Neural cell (in vitro differentiated cells): ENCODE measurements around the gene SPTBN1. TPM values are rescaled to one million over a fixed set of nuclear protein-coding genes. Genes with fewer than 3 reads are reported as not detected.

Experiments
- H2AFZ ChIP-seq: fragments of 200-600, 300-800 bp; sonication (generic), shearing (Covaris generic); 2 replicates; pipeline ENCODE4 v1.6.0; 2014; ENCODE audit warnings: low read depth, mild to moderate bottlenecking, antibody characterized with exemption, low read length, moderate library complexity
- H3F3A ChIP-seq: fragments of 200-600 bp; shearing (Covaris generic); 2 replicates; pipeline ENCODE4 v1.6.1; 2016; ENCODE audit warnings: mild to moderate bottlenecking, moderate library complexity, mixed read lengths, antibody characterized with exemption, low read length; ENCODE audit not compliant: insufficient read depth, poor library complexity, severe bottlenecking
- H3K27ac ChIP-seq: fragments of 200-600, 300-800 bp; sonication (generic), shearing (Covaris generic); 2 replicates; pipeline ENCODE4 v1.5.1; 2014; ENCODE audit warnings: mild to moderate bottlenecking, low read length, moderate library complexity
- H3K27me3 ChIP-seq: fragments of 300-800, 200-600 bp; sonication (generic), shearing (Covaris generic); 2 replicates; pipeline ENCODE4 v1.6.0; 2014; ENCODE audit warnings: mild to moderate bottlenecking, low read depth, low read length, moderate library complexity; ENCODE audit not compliant: insufficient read depth
- H3K36me3 ChIP-seq: fragments of 300-800, 200-600 bp; sonication (generic), shearing (Covaris generic); 2 replicates; pipeline ENCODE4 v1.5.1; 2014; ENCODE audit warnings: mild to moderate bottlenecking, antibody characterized with exemption, low read length, moderate library complexity; ENCODE audit not compliant: insufficient read depth
- H3K4me2 ChIP-seq: fragments of 300-800, 200-600 bp; sonication (generic), shearing (Covaris generic); 2 replicates; pipeline ENCODE4 v1.6.0; 2014; ENCODE audit warnings: mild to moderate bottlenecking, low read length
- H3K4me3 ChIP-seq: fragments of 300-800, 200-600 bp; sonication (generic), shearing (Covaris generic); 2 replicates; pipeline ENCODE4 v1.5.1; 2014; ENCODE audit warnings: mild to moderate bottlenecking, low read length, moderate library complexity
- H3K79me2 ChIP-seq: fragments of 200-600 bp; shearing (Covaris generic); replicated peaks from 2 replicates; pipeline ENCODE4 v1.6.0; 2014; ENCODE audit warnings: mild to moderate bottlenecking, low read length, moderate library complexity; ENCODE audit not compliant: insufficient read depth
- H3K9ac ChIP-seq: fragments of 300-800, 200-600 bp; sonication (generic), shearing (Covaris generic); 2 replicates; pipeline ENCODE4 v1.6.1; 2016; ENCODE audit warnings: mild to moderate bottlenecking, low read length, mixed read lengths
- H3K9me2 ChIP-seq: fragments of 200-600 bp; shearing (Covaris generic); 2 replicates; pipeline ENCODE4 v1.6.1; 2016; ENCODE audit warnings: mild to moderate bottlenecking, low read length, mixed read lengths; ENCODE audit not compliant: insufficient read depth
- H3K9me3 ChIP-seq: fragments of 200-600, 300-800 bp; sonication (generic), shearing (Covaris generic); 2 replicates; pipeline ENCODE4 v1.6.1; 2016; ENCODE audit warnings: mild to moderate bottlenecking, mixed run types, low read length, moderate library complexity, mixed read lengths
- H4K20me1 ChIP-seq: fragments of 200-600 bp; shearing (Covaris generic); 2 replicates; pipeline ENCODE4 v1.6.1; 2016; ENCODE audit warnings: mild to moderate bottlenecking, mixed run types; ENCODE audit not compliant: insufficient read depth
- EP300 ChIP-seq: fragments of 450-650 bp; conservative IDR thresholded peaks from 2 replicates; pipeline ENCODE4 v1.6.1; 2014; ENCODE audit warnings: antibody characterized with exemption, mild to moderate bottlenecking, moderate library complexity; ENCODE audit not compliant: poor library complexity, severe bottlenecking
- EZH2 ChIP-seq: fragments of 200-600, 300-800 bp; shearing (Covaris generic), sonication (generic); IDR thresholded peaks from 2 replicates; pipeline ENCODE4 v1.6.1; 2014; ENCODE audit warnings: antibody characterized with exemption, low read length, borderline replicate concordance, mild to moderate bottlenecking; ENCODE audit not compliant: insufficient read depth, poor library complexity, severe bottlenecking
- MXI1 ChIP-seq: fragments of 450-650 bp; conservative IDR thresholded peaks from 2 replicates; pipeline ENCODE4 v1.6.1; 2014; ENCODE audit warnings: antibody characterized with exemption, mild to moderate bottlenecking; ENCODE audit not compliant: poor library complexity, severe bottlenecking
- POLR2AphosphoS5 ChIP-seq: IDR thresholded peaks from 2 replicates; pipeline ENCODE4 v1.6.1; 2012
- RAD21 ChIP-seq: fragments of 450-650 bp; conservative IDR thresholded peaks from 2 replicates; pipeline ENCODE4 v1.6.1; 2014; ENCODE audit warnings: antibody characterized with exemption, mild to moderate bottlenecking, moderate library complexity
- SMC3 ChIP-seq: fragments of 450-650 bp; conservative IDR thresholded peaks from 2 replicates; pipeline ENCODE4 v1.6.1; 2014; ENCODE audit warnings: antibody characterized with exemption, mild to moderate bottlenecking, moderate library complexity; ENCODE audit not compliant: poor library complexity
- TAF1 ChIP-seq: IDR thresholded peaks from 2 replicates; pipeline ENCODE4 v1.6.1; 2012; ENCODE audit warnings: low read depth
- polyA plus RNA-seq: library from polyadenylated mRNA; depleted of rRNA; stranded (reverse); fragments of >200 nt; gene quantifications from 2 replicates; pipeline ENCODE4 v1.2.3, GENCODE V29; 2014
- TF ChIP-seq, protein P1 (sequence below): fragments of 450-650 bp; IDR thresholded peaks from 2 replicates; pipeline ENCODE4 v1.5.1; 2014; ENCODE audit warnings: antibody characterized with exemption, mild to moderate bottlenecking, moderate library complexity; ENCODE audit not compliant: poor library complexity, severe bottlenecking
- TF ChIP-seq, protein P2 (sequence below): IDR thresholded peaks from 2 replicates; pipeline ENCODE4 v1.6.1; 2012; ENCODE audit warnings: borderline replicate concordance

Gene SPTBN1
- polyA plus RNA-seq, 1 donor from 2014 or later: 92.1 TPM

DNA sequence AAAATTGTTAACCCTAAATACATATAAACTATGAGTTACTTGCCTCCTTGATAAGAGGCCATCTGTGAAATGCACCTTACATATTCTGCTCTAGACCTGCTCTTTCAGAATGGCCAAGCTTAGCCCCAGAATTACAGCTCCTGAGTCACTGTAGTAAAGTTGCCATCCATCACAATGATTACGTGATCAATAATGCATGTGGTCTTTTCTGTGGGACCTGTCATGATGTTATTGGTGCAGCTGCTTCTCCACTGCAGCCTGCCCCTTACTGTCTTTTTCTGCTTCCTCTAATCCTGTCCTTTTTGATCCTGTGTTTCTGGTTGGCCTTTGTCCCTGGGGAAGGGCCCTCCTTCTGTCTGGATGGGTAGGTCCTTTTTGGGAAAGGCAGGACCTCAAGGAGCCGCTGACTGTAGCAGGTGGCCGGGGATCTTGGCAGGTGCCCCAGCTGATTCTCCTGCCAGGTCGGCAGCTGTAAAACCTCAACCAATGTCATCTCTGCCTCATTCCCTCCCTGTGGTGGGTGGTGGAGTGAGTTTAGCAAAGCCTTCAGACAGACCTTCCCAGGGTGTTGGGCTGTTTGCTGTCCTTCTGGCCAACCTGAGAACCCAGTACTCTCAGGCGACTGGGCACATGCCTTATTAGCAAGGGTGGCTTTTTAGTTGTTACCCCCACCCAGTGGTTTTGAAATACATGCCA is 141.2 kb downstream of the SPTBN1 start:
- no peaks in the 10 kb centered on the region for H3K9me3 ChIP-seq
- no peak overlapping the region for H2AFZ ChIP-seq
- peaks cover 11% of the 10 kb centered on the region for H3K79me2 ChIP-seq
- no peak overlapping the region for H3K4me2 ChIP-seq
- no peaks in the 10 kb centered on the region for H3K9me2 ChIP-seq
- peaks cover 9% of the 10 kb centered on the region for H3K36me3 ChIP-seq
- no peak overlapping the region for H3K4me3 ChIP-seq
- TF ChIP-seq MXI1 (no peak), EZH2 (no peak), EP300 (no peak), SMC3 (no peak)
- TF ChIP-seq, protein P1, sequence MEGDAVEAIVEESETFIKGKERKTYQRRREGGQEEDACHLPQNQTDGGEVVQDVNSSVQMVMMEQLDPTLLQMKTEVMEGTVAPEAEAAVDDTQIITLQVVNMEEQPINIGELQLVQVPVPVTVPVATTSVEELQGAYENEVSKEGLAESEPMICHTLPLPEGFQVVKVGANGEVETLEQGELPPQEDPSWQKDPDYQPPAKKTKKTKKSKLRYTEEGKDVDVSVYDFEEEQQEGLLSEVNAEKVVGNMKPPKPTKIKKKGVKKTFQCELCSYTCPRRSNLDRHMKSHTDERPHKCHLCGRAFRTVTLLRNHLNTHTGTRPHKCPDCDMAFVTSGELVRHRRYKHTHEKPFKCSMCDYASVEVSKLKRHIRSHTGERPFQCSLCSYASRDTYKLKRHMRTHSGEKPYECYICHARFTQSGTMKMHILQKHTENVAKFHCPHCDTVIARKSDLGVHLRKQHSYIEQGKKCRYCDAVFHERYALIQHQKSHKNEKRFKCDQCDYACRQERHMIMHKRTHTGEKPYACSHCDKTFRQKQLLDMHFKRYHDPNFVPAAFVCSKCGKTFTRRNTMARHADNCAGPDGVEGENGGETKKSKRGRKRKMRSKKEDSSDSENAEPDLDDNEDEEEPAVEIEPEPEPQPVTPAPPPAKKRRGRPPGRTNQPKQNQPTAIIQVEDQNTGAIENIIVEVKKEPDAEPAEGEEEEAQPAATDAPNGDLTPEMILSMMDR: no peak
- TF ChIP-seq, protein P2, sequence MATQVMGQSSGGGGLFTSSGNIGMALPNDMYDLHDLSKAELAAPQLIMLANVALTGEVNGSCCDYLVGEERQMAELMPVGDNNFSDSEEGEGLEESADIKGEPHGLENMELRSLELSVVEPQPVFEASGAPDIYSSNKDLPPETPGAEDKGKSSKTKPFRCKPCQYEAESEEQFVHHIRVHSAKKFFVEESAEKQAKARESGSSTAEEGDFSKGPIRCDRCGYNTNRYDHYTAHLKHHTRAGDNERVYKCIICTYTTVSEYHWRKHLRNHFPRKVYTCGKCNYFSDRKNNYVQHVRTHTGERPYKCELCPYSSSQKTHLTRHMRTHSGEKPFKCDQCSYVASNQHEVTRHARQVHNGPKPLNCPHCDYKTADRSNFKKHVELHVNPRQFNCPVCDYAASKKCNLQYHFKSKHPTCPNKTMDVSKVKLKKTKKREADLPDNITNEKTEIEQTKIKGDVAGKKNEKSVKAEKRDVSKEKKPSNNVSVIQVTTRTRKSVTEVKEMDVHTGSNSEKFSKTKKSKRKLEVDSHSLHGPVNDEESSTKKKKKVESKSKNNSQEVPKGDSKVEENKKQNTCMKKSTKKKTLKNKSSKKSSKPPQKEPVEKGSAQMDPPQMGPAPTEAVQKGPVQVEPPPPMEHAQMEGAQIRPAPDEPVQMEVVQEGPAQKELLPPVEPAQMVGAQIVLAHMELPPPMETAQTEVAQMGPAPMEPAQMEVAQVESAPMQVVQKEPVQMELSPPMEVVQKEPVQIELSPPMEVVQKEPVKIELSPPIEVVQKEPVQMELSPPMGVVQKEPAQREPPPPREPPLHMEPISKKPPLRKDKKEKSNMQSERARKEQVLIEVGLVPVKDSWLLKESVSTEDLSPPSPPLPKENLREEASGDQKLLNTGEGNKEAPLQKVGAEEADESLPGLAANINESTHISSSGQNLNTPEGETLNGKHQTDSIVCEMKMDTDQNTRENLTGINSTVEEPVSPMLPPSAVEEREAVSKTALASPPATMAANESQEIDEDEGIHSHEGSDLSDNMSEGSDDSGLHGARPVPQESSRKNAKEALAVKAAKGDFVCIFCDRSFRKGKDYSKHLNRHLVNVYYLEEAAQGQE: no peak
- no peaks in the 10 kb centered on the region for H3K27me3 ChIP-seq
- no peaks in the 10 kb centered on the region for H4K20me1 ChIP-seq
- no peaks in the 10 kb centered on the region for H3F3A ChIP-seq
- no peak overlapping the region for H3K9ac ChIP-seq
- H3K27ac ChIP-seq: no peak overlapping the region

DNA sequence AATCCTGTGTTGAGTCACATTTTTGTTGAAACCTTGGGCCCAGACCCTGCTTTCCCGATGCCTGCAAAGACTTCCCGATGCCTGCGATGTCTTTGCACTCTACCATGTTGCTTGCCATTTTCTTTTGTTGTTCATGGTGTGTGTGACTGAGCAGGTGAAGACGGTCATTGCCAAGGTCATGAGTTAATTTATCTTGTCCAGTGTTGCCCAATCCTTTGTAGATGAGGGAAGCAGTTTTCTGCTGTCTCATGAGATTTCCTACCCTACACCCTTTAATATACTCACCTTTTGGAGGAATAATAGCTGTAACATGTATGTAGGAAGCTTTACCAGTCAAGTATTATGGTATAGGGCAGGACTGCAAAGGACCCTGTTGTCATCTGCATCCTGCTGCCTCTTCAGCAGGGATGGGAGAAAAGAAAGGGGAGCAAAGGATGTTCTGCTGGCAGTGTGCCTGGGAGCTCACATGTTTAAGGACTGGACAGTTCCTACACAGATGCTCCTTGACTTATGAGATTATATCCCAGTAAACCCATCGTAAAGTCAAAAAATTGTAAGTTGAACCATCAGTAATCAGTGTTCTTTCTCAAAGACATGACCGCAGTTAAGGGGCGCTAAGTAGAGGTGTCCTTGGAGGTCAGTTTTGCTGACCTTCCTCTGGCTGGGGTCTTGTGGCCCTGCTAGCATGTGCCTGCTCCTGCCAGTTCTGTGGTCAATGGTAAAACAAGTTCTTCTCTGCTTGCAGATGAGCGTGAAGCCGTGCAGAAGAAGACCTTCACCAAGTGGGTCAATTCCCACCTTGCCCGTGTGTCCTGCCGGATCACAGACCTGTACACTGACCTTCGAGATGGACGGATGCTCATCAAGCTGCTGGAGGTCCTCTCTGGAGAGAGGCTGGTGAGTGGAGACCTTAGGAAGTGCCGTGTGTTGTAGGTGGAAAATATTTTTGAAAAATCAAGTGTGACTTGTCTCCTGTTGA is 142.5 kb downstream of the SPTBN1 start:
- Histone ChIP-seq H3K9me2 (no peaks in the 10 kb centered on the region), H3K9ac (no peak overlapping the region), H2AFZ (no peak overlapping the region), H3K4me3 (no peak overlapping the region), H3K27me3 (no peaks in the 10 kb centered on the region), H3K27ac (no peak overlapping the region), H4K20me1 (no peaks in the 10 kb centered on the region), H3F3A (no peaks in the 10 kb centered on the region), H3K79me2 (peaks cover 18% of the 10 kb centered on the region), H3K36me3 (peaks cover 9% of the 10 kb centered on the region), H3K9me3 (no peaks in the 10 kb centered on the region), H3K4me2 (no peak overlapping the region)
- no peak for TF ChIP-seq EZH2
- TF ChIP-seq EP300: no peak
- no peak for TF ChIP-seq MXI1
- no peak for TF ChIP-seq TAF1
- TF ChIP-seq RAD21: no peak
- TF ChIP-seq POLR2AphosphoS5: no peak
- TF ChIP-seq SMC3: no peak
- TF ChIP-seq, protein P2: no peak
- TF ChIP-seq, protein P1: no peak
